Left ventricle myocardium superior (tissue), 1 donor: Measurements from ENCODE around the gene PRM2. TPM values are rescaled to one million over a fixed set of nuclear protein-coding genes. Genes with fewer than 3 reads are reported as not detected.
"Not testable (repeated sequence)": the region's sequence is repeated elsewhere in the genome, so short reads cannot be mapped to it uniquely, and the experiment has no call there.

Experiments used
- ATAC-seq: fragments of 200-7000 bp; cut with Tn5 transposase; one replicate; pipeline ENCODE4 v1.9.1; 2020; ENCODE audit warnings: mild to moderate bottlenecking, moderate library complexity
- DNase-seq: peaks from one replicate; pipeline ENCODE4 v3.0.0-alpha.2; 2020
- intact Hi-C: fragments of 100-400 bp; cut with micrococcal nuclease; formaldehyde crosslinking; loops from one replicate; pipeline ENCODE4 v1.11.0; 2022
- total RNA-seq: library from RNA; stranded (reverse); fragmentation: NEBNext Ultra II Directional; extraction: Animal tissue kit (Norgen Biotek cat#: 25700); gene quantifications from one replicate; pipeline ENCODE4 v1.2.1, GENCODE V29; 2021
- donor health status: DM: no; HTN: yes; CAD: no; lungs with severe emphysema.

The PRM2 gene
- total RNA-seq, 1 donor from 2014 or later, result not detected

GRCh38 chr16:11292076-11292748 lies 15.9 kb upstream of the PRM2 start:
- intact Hi-C loops, result no loop called here
- no peak for DNase-seq
- no peak for ATAC-seq

GRCh38 chr16:11291091-11291703 lies 14.9 kb upstream of the PRM2 start:
- intact Hi-C loops, result no loop called here
- DNase-seq, result no peak
- ATAC-seq, result no peak

GRCh38 chr16:11290102-11290893 lies 14.0 kb upstream of the PRM2 start:
- ATAC-seq, result no peak
- intact Hi-C loops, result no loop called here
- no peak for DNase-seq

DNA sequence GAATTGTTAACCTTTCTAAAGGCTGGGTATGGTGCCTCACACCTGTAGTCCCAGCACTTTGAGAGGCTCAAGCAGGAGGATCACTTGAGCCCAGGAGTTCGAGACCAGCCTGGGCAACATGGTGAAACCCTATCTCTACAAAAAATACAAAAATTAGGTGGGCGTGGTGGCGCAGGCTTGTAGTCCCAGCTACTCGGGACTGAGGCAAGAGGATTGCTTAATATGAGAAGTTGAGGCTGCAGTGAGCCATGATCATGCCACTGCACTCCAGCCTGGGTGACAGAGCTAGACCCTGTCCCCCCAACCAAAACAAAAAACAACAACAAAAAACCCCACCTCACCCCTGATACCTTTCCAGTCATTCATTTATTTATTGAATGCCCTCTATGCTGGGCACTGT lies 13.4 kb upstream of the PRM2 start:
- ATAC-seq, DNase-seq, intact Hi-C loops: not testable (repeated sequence)

DNA sequence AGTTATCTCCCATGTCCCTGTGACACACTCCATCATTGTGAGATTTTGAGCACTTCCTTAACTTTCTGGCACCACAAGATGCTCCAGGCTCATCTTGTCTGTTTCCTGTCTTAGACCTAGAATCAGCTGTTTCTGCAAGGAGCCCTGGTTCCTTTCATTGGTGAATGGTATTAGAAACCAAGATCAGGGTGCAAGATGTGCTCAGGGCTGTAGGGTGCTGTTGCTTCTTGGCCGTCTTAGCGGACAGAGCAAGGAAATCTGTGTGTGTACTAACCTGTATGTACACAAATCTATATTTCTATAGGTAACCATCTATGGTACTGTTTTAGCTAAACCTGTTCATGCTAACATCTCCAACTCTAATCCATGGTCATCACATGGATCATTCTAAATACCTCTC lies 12.9 kb upstream of the PRM2 start:
- intact Hi-C loops, result no loop called here
- DNase-seq (no peak), ATAC-seq (no peak)

DNA sequence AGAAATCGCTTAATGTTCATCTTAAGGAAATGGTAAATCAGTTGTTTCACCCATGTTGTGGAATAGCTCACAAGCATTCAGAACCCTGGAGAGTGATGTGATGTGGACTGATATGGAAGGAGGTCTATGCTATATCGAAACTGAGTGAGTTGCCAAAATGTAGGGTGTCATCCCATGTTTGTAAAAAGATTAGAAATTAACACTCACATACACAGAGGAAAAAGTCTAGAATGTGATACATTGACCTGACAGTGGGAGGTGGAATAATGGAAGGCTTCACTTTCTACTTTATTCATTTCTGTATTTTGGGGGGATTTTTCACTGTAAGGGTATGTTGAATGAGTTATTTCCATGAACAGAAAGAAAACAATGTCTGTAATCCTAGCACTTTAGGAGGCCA lies 9.6 kb upstream of the PRM2 start:
- intact Hi-C loops, result no loop called here
- ATAC-seq (no peak), DNase-seq (no peak)

DNA sequence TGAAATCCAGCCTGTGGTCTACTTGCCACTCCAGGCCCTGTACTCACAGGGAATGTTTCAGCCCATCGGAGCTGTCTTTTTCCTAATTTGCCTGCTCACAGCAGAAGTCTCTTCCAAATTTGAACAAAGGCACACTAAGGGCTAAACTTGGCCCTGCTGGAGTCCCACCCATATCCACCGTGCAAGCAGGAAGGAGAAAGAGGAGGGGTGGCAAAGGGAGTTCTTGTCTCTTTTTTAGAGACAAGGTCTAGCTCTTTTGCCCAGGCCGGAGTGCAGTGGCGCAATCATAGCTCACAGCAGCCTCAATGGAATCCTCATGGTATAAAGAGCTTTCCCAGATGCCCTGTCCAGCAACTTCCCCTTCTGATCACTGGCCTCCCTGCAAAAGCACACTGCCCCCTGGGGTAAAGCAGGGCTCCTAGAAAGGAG lies 7.6 kb upstream of the PRM2 start:
- intact Hi-C loops, result no loop called here

DNA sequence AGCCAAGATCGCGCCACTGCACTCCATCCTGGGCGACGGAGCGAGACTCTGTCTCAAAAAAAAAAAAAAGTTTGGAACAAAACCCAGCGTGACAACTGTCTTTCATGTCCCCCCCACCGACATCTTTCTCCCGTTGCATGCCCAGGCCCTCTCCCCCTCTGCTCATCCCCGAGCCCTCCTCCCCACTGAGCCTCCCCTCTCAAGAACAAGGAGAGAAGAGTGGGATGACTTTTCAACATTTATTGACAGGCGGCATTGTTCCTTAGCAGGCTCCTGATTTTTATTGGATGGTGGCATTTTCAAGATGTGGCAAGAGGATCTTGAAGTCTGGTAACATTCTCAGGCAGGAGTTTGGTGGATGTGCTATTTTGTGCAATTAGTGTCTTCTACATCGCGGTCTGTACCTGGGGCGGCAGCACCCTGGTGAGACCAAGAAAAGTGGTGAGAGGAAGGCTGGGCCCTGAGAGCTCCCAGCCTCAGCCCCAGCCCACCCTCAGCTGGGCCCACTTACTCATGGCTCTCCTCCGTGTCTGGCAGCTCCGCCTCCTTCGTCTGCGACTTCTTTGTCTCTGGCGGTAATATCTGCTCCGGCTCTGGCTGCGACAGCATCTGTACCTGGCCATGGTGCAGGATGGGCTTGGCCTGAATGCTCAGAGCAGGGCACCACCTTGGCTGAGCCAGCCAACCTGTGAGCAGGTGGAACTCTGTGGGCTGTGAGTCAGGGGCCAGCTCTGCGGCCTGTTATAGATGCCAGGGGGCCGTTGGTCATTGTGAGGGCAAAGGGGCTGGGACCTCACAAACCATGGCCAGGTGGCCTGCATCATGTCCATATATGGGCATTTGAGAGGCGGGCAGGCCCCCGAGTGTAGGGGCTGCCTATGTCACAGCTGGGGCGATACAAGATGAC lies 4.6 kb upstream of the PRM2 start, which contains the start of gene PRM1:
PRM1 (minus strand) TSS at position 715 of the 907 bp plus-strand sequence; CDS start at position 623, 92 bp downstream.
- intact Hi-C loops, result no loop called here
- DNase-seq (no peak), ATAC-seq (no peak)

More for the DNA sequence above, 7.6 kb upstream of the PRM2 start:
- no peak for ATAC-seq
- DNase-seq, result no peak

GRCh38 chr16:11278681-11279628 lies 2.7 kb upstream of the PRM2 start:
- ATAC-seq (no peak), DNase-seq (no peak)
- intact Hi-C loops, result no loop called here

GRCh38 chr16:11277607-11278337 lies 1.5 kb upstream of the PRM2 start:
- no peak for DNase-seq
- no peak for ATAC-seq
- intact Hi-C loops, result no loop called here

DNA sequence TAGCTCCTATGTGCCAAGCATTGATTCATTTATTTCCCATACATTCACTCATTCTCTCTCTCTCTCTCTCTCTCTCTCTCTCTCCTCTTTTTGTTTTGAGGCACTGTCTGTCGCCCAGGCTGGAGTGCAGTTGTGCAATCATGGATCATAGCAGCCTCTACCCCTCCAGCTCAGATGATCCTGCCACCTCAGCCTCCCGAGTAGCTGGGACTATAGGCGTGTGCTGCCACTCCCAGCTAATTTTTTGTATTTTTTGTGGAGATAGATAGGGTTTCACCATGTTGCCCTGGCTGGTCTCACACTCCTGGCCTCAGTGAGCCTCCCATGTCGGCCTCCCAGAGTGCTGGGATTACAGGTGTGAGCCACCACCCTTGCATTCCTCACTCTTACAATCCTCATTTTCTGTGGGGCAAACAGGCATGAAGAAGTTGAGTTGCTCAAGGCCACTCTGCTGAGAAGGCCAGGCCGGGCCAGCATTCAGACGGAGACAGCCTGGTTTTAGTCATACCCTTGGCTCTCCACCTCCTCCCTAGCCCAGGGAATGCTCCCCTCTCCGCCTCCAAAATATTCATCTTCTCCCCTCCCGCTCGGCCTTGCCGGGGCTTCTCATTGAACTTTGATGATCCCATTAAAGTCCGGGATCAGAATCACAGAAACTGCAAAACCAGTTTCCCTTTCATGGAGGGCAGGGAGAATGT lies 765 bp upstream of the PRM2 start:
- no peak for DNase-seq
- intact Hi-C loops, result no loop called here
- ATAC-seq, result no peak

- ATAC-seq, result no peak
- intact Hi-C loops, result no loop called here
- no peak for DNase-seq
These were observed 1.3 kb downstream of the PRM2 start for GRCh38 chr16:11274964-11275363.

DNA sequence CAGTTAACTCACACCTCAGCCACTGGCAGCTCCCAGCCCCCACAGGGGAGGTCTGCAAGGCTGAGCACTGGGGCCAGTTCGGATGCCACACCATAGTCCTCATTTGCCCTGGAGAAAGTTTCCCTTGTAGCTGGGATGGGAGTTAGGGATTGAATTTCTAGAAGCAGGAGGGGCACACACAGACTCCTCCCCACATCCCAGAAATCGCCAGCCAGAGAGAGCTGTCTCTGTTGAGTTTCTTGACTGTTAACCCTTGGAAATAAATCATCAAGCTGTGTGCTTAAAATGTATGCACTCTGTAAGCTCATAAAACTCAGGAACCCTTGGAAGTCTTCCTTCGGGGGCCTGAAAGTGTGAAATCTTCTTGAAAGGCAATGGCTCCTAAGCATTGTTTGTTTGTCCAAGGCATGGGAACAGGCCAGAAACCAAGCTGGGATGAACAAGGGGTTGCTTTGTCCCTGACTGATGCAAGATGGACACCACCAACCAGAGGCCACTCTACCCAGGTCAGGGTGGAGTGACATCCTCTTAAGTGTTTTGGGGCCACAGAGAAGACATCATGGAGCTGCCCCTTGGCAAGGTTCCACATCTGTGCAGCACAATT lies 2.5 kb downstream of the PRM2 start:
- intact Hi-C loops, result no loop called here
- ATAC-seq, result no peak
- DNase-seq, result no peak

DNA sequence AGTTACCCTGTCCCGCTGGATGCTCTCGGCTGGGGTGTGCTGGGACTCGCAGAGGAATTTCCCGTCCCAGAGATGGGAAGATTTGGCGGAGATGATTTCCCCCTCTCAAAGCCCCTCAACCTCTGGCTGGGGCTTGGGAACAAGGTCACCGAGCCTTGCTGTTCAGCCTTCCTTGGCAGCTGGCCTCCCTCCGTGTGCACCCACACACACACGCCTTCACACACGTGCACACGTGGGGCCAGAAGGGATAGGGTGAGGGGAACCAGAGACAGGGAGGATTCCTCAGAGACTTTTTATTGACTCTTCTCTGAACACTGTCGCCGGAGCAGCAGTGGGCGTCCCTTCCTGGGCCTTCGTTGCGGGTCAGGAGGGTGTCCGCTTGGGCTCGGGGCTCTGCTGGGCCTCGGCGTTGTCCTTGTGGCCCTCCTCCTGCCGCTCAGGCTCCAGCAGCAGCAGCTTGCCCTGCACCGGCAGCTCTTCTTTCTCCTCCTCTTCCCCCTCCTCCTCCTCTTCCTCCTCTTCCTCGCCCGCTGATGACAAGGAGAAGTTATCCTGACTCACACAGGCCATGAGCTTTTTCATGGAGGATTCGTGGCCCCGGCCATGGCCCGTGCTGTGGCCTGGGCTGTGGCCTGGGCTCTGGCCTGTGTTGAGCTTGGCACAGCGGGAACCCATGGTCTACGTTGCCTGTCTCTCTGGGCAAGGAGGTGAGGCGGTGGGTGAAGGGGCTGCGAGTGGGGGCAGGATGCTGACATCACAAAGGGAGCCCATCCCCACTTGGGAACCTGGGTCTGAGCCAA lies 3.2 kb downstream of the PRM2 start, which contains the start of gene PRM3:
PRM3 (minus strand) TSS at position 709 of the 800 bp plus-strand sequence; CDS start at position 675, 34 bp downstream.
- no peak for DNase-seq
- intact Hi-C loops, result no loop called here

GRCh38 chr16:11272484-11272883 lies 3.8 kb downstream of the PRM2 start:
- no peak for ATAC-seq
- intact Hi-C loops, result no loop called here
- no peak for DNase-seq

More for the DNA sequence above, 3.2 kb downstream of the PRM2 start, which contains the start of gene PRM3:
- no peak for ATAC-seq

- DNase-seq (no peak), ATAC-seq (no peak)
- intact Hi-C loops, result no loop called here
These were observed 4.7 kb downstream of the PRM2 start for GRCh38 chr16:11271610-11272009.
